Activated CD8-positive, alpha-beta T cell treated with anti-CD3 and anti-CD28 coated beads for 36 hours (primary cell): ENCODE data around the gene INTS1. TPM values are rescaled to one million over a fixed set of nuclear protein-coding genes. Genes with fewer than 3 reads are reported as not detected.

ENCODE experiments used
- ATAC-seq: fragments of 200-7000 bp; cut with Tn5 transposase; one replicate; pipeline ENCODE4 v1.10.0; 2021; ENCODE audit warnings: mild to moderate bottlenecking, moderate library complexity
- CTCF ChIA-PET: fragments of 350-600 bp; sonication (Branson Sonifier 250); formaldehyde crosslinking; loops from one replicate; lab custom pipeline; 2021; ENCODE audit warnings: antibody characterized with exemption; lab: Charles Lee
- POLR2A ChIA-PET: fragments of 350-600 bp; sonication (Branson Sonifier 250); formaldehyde crosslinking; loops from one replicate; lab custom pipeline; 2021; ENCODE audit warnings: antibody characterized with exemption; lab: Charles Lee
- DNase-seq: peaks from one replicate; pipeline ENCODE4 v3.0.0-alpha.2; 2020
- H3K27ac Mint-ChIP-seq: one replicate; pipeline ENCODE4 v1.8.0; 2021; ENCODE audit warnings: mild to moderate bottlenecking, mixed read lengths
- H3K27me3 Mint-ChIP-seq: one replicate; pipeline ENCODE4 v1.8.0; 2021; ENCODE audit warnings: mixed read lengths
- H3K36me3 Mint-ChIP-seq: one replicate; pipeline ENCODE4 v1.8.0; 2021; ENCODE audit warnings: low read depth, mixed read lengths
- H3K4me1 Mint-ChIP-seq: one replicate; pipeline ENCODE4 v1.8.0; 2021; ENCODE audit warnings: low read depth, mixed read lengths
- H3K4me3 Mint-ChIP-seq: one replicate; pipeline ENCODE4 v1.8.0; 2021; ENCODE audit warnings: mild to moderate bottlenecking, moderate library complexity, mixed read lengths
- H3K9me3 Mint-ChIP-seq: one replicate; pipeline ENCODE4 v1.8.0; 2021; ENCODE audit warnings: mixed read lengths
- intact Hi-C: fragments of 100-400 bp; cut with micrococcal nuclease; formaldehyde crosslinking; loops from one replicate; pipeline ENCODE4 v1.10.0; 2022
- total RNA-seq, 2 experiments: library from RNA; stranded (reverse); gene quantifications; one replicate each; pipeline ENCODE4 v1.2.3, GENCODE V29; 2021
- TF ChIP-seq, protein P1 (sequence below): fragments of 200-600 bp; IDR thresholded peaks from one replicate; pipeline ENCODE4 v1.8.0; 2022; ENCODE audit warnings: antibody characterized with exemption, mild to moderate bottlenecking

The INTS1 gene
- total RNA-seq, 2 experiments from 2014 or later = 100 to 103 TPM

DNA sequence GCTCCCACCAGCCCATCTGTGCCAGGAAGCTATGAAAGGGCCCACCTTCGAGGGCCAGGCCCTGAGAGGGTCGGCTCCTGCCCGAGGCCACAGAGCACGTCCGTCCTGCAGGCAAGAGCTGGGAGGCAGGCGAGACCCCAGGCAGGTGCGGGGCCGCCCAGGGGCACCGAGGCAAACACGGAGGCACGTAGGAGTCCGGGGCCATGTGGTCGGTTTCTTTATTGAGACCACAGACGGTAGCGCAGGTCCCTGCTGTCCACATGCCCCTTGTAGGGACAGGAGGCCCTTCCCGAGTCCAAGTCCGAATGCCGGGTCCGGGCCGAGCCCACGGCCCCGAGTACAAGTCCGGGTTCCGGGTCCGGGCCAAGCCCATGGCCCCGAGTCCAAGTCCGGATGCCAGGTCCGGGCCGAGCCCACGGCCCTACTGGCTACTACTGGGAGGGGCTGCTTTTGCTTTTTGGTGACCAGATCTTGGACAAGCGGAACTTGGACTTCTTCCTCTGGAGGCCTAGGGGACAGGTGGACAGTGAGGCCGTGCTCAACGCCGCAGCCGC lies 69.9 kb downstream of the INTS1 start:
- no peaks in the 10 kb centered on the region for H3K36me3 Mint-ChIP-seq
- peaks cover 3% of the 10 kb centered on the region for H3K4me1 Mint-ChIP-seq
- TF ChIP-seq, protein P1, sequence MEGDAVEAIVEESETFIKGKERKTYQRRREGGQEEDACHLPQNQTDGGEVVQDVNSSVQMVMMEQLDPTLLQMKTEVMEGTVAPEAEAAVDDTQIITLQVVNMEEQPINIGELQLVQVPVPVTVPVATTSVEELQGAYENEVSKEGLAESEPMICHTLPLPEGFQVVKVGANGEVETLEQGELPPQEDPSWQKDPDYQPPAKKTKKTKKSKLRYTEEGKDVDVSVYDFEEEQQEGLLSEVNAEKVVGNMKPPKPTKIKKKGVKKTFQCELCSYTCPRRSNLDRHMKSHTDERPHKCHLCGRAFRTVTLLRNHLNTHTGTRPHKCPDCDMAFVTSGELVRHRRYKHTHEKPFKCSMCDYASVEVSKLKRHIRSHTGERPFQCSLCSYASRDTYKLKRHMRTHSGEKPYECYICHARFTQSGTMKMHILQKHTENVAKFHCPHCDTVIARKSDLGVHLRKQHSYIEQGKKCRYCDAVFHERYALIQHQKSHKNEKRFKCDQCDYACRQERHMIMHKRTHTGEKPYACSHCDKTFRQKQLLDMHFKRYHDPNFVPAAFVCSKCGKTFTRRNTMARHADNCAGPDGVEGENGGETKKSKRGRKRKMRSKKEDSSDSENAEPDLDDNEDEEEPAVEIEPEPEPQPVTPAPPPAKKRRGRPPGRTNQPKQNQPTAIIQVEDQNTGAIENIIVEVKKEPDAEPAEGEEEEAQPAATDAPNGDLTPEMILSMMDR = no peak
- H3K27ac Mint-ChIP-seq = no peak overlapping the region
- POLR2A ChIA-PET = no interaction called here
- no peak overlapping the region for H3K4me3 Mint-ChIP-seq
- CTCF ChIA-PET = interaction anchor here (1.1 to 2.8 kb wide), 3 partner anchors 22 to 213 kb away, joined by 3 to 7 read pairs (median 3); no protein-coding TSS in a partner anchor
- DNase-seq = no peak
- no peaks in the 10 kb centered on the region for H3K9me3 Mint-ChIP-seq
- no peak for ATAC-seq
- H3K27me3 Mint-ChIP-seq = peaks cover 2% of the 10 kb centered on the region
- intact Hi-C loops = no loop called here

GRCh38 chr7:1433128-1433920 lies 70.9 kb downstream of the INTS1 start:
- no peaks in the 10 kb centered on the region for H3K9me3 Mint-ChIP-seq
- ChIA-PET CTCF (interaction anchor here (0.8 to 2.8 kb wide), 12 partner anchors 8 to 240 kb away, joined by 3 to 10 read pairs (median 4); no protein-coding TSS in a partner anchor), POLR2A (no interaction called here)
- H3K36me3 Mint-ChIP-seq = no peaks in the 10 kb centered on the region
- H3K4me3 Mint-ChIP-seq = no peak overlapping the region
- peaks cover 2% of the 10 kb centered on the region for H3K27me3 Mint-ChIP-seq
- DNase-seq = no peak
- TF ChIP-seq, protein P1 = no peak
- no peak overlapping the region for H3K27ac Mint-ChIP-seq
- intact Hi-C loops = no loop called here
- ATAC-seq = no peak
- peaks cover 3% of the 10 kb centered on the region for H3K4me1 Mint-ChIP-seq

DNA sequence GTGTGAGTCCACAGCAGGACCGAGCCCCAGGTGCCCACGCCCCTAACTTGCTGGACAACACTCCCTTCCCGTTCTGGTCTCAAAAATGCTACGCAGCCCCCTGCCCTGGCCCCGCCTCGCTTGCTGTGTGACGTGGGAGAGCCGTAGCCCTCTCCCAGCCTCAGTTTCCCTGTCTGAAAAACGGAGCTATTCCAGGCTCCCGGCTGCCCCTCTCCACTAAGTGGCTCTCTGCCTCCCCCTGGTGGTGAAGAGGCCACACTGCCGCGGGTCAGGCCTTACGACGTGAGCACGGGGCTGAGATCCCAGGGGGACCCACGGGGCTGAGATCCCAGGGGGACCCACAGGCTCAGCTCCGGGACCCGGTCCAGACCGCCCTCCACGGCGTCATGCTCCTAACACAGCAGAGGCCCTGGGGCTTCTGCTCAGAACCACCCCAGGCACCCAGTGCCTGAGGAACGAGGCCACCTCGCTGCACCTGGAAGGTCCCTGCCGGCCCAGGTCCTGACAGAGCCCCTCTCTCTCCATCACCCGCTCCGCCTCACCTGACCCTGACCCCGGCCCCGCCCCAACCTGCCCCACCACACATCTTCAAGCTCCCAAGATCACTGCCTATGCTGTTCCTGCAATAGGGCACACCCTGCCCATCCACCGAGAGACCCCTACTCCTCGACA lies 71.6 kb downstream of the INTS1 start:
- peak; percentile 98 for ATAC-seq
- H3K4me1 Mint-ChIP-seq = peaks cover 3% of the 10 kb centered on the region
- no peak overlapping the region for H3K27ac Mint-ChIP-seq
- POLR2A ChIA-PET = interaction anchor here (0.8 kb wide), 1 partner anchor 32 kb away, joined by 3 read pairs; no protein-coding TSS in a partner anchor
- H3K9me3 Mint-ChIP-seq = no peaks in the 10 kb centered on the region
- H3K27me3 Mint-ChIP-seq = peaks cover 2% of the 10 kb centered on the region
- TF ChIP-seq, protein P1 = peak; percentile 98
- CTCF ChIA-PET = interaction anchor here (0.6 to 2.8 kb wide), 20 partner anchors 9 to 240 kb away, joined by 3 to 10 read pairs (median 4); no protein-coding TSS in a partner anchor
- no peak overlapping the region for H3K4me3 Mint-ChIP-seq
- H3K36me3 Mint-ChIP-seq = no peaks in the 10 kb centered on the region
- intact Hi-C loops = no loop called here
- DNase-seq = peak; percentile 84

DNA sequence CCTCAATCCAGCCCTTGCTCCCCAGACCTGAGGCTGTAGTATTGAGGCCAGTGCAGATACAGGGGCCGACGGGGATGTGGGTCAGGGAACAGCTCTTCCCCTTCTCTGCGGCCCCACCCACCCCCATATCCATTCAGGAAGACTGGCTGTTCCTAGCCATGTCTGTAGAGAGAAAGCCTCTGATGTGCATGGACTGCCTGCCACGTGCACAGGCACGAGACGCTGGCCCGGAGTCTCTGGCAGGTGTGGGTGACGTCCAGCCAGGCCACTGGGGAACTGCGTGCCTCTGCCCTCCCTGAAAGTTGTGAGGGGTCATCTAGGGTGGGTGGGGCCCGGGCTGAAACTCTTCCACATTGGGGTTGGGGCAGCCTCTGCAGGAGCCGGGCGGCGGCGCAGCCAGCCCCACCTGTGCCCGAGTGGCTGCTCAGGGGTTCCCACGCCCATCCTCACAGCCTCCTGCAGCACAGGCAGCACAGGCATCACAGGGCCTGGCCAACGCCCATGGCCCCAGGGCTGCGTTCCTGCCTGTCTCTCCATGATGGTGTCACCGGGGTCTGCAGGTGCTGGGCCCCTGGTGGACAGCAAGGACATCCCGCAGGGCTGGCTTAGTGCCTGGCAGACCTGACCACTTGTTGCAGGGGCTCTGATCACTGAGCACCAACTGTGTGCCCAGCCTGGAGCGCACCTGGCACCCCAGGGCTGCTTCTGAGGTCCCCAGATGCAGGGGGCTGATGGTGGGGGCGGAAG lies 72.4 kb downstream of the INTS1 start:
- H3K27me3 Mint-ChIP-seq = peaks cover 2% of the 10 kb centered on the region
- intact Hi-C loops = no loop called here
- CTCF ChIA-PET = interaction anchor here (0.6 to 2.6 kb wide), 17 partner anchors 9 to 239 kb away, joined by 3 to 10 read pairs (median 4); no protein-coding TSS in a partner anchor
- TF ChIP-seq, protein P1 = no peak
- H3K27ac Mint-ChIP-seq = no peak overlapping the region
- peaks cover 3% of the 10 kb centered on the region for H3K4me1 Mint-ChIP-seq
- H3K36me3 Mint-ChIP-seq = no peaks in the 10 kb centered on the region
- POLR2A ChIA-PET = interaction anchor here (0.8 kb wide), 1 partner anchor 32 kb away, joined by 3 read pairs; no protein-coding TSS in a partner anchor
- no peaks in the 10 kb centered on the region for H3K9me3 Mint-ChIP-seq
- ATAC-seq (peak; percentile 14), DNase-seq (no peak)
- no peak overlapping the region for H3K4me3 Mint-ChIP-seq
